ENCODE measurements around the gene KRTAP10-11.
"Not testable (repeated sequence)": the region's sequence is repeated elsewhere in the genome, so short reads cannot be mapped to it uniquely, and the experiment has no call there.

Gene KRTAP10-11

GRCh38 chr21:44638506-44639330 is 7.5 kb upstream of the KRTAP10-11 start:
- DNase-seq (ENCODE audit: low read depth) = not testable (repeated sequence)

- no peak for DNase-seq (ENCODE audit: low read depth)
Measured at GRCh38 chr21:44639331-44639655, 6.9 kb upstream of the KRTAP10-11 start.

GRCh38 chr21:44640761-44641160 is 5.5 kb upstream of the KRTAP10-11 start:
- no peak for DNase-seq (ENCODE audit: low read depth)

- DNase-seq (ENCODE audit: low read depth) = no peak
Measured at GRCh38 chr21:44643741-44644310, 2.4 kb upstream of the KRTAP10-11 start.

- DNase-seq (ENCODE audit: low read depth) = no peak
Measured at GRCh38 chr21:44644878-44645277, 1.3 kb upstream of the KRTAP10-11 start.

GRCh38 chr21:44647222-44647552 is 973 bp downstream of the KRTAP10-11 start:
- DNase-seq (ENCODE audit: low read depth) = no peak

- DNase-seq (ENCODE audit: low read depth) = no peak
Measured at GRCh38 chr21:44648557-44649311, 2.5 kb downstream of the KRTAP10-11 start.

- no peak for DNase-seq (ENCODE audit: low read depth)
Measured at GRCh38 chr21:44649521-44650100, 3.4 kb downstream of the KRTAP10-11 start.

GRCh38 chr21:44650265-44650972 is 4.2 kb downstream of the KRTAP10-11 start:
- no peak for DNase-seq (ENCODE audit: low read depth)

GRCh38 chr21:44650973-44651675 is 4.9 kb downstream of the KRTAP10-11 start:
- DNase-seq (ENCODE audit: low read depth) = no peak

GRCh38 chr21:44653123-44653522 is 6.9 kb downstream of the KRTAP10-11 start:
- DNase-seq (ENCODE audit: low read depth) = no peak

- DNase-seq (ENCODE audit: low read depth) = no peak
Measured at GRCh38 chr21:44653656-44654575, 7.7 kb downstream of the KRTAP10-11 start.

GRCh38 chr21:44654576-44655175 is 8.5 kb downstream of the KRTAP10-11 start, which contains the start of gene KRTAP12-4:
Gene KRTAP12-4, minus strand, starts transcription at chr21:44654659. Its CDS starts 45 bp downstream, at chr21:44654614.
- DNase-seq (ENCODE audit: low read depth) = no peak

- DNase-seq (ENCODE audit: low read depth) = no peak
Measured at GRCh38 chr21:44656868-44657267, 10.7 kb downstream of the KRTAP10-11 start.

- DNase-seq (ENCODE audit: low read depth) = no peak
Measured at GRCh38 chr21:44657635-44658540, 11.7 kb downstream of the KRTAP10-11 start, which contains the start of gene KRTAP12-3. Gene KRTAP12-3, plus strand, starts transcription at chr21:44657932. Its CDS starts 48 bp downstream, at chr21:44657980.

- no peak for DNase-seq (ENCODE audit: low read depth)
Measured at GRCh38 chr21:44658541-44658910, 12.3 kb downstream of the KRTAP10-11 start.

- no peak for DNase-seq (ENCODE audit: low read depth)
Measured at GRCh38 chr21:44658913-44659595, 12.8 kb downstream of the KRTAP10-11 start.

GRCh38 chr21:44661567-44661966 is 15.4 kb downstream of the KRTAP10-11 start:
- not testable (repeated sequence) for DNase-seq (ENCODE audit: low read depth)

All from ELR (cell line).